SK-N-SH treated with all-trans-retinoic acid at 6 μM for 48 hours (cell line): ENCODE measurements around the gene SLC41A3.

Experiments
- ATAC-seq: fragments of 200-7000 bp; cut with Tn5 transposase; 3 replicates; pipeline ENCODE4 v1.9.1; 2020; ENCODE audit warnings: mild to moderate bottlenecking, moderate library complexity
- ARNTL ChIP-seq: fragments of 450-650 bp; formaldehyde crosslinking; IDR thresholded peaks from 2 replicates; pipeline ENCODE4 v1.5.0; 2020; ENCODE audit warnings: low read depth, mild to moderate bottlenecking, moderate library complexity, borderline replicate concordance
- BACH2 ChIP-seq: fragments of 250-450 bp; sonication (Bioruptor Pico); IDR thresholded peaks from 2 replicates; pipeline ENCODE4 v1.9.0; 2021; ENCODE audit warnings: mild to moderate bottlenecking, borderline replicate concordance
- CSDC2 ChIP-seq: fragments of 250-450 bp; sonication (Bioruptor Pico); IDR thresholded peaks from 2 replicates; pipeline ENCODE4 v1.5.0; 2020; ENCODE audit warnings: mild to moderate bottlenecking, moderate library complexity
- GLIS3 ChIP-seq: fragments of 250-450 bp; sonication (Bioruptor Pico); IDR thresholded peaks from 2 replicates; pipeline ENCODE4 v1.5.0; 2020; ENCODE audit warnings: mild to moderate bottlenecking, moderate library complexity
- ISL1 ChIP-seq: fragments of 250-450 bp; sonication (Bioruptor Pico); IDR thresholded peaks from 2 replicates; pipeline ENCODE4 v2.1.2; 2022; ENCODE audit warnings: mild to moderate bottlenecking, moderate library complexity
- OSR1 ChIP-seq: fragments of 250-450 bp; sonication (Bioruptor Pico); IDR thresholded peaks from 2 replicates; pipeline ENCODE4 v1.8.0; 2022; ENCODE audit warnings: moderate library complexity, mild to moderate bottlenecking, inconsistent platforms
- PATZ1 ChIP-seq: fragments of 250-450 bp; sonication (Bioruptor Pico); IDR thresholded peaks from 2 replicates; pipeline ENCODE4 v1.8.0; 2020; ENCODE audit warnings: mild to moderate bottlenecking, moderate library complexity, borderline replicate concordance
- PPARA ChIP-seq: fragments of 250-450 bp; sonication (Bioruptor Pico); IDR thresholded peaks from 2 replicates; pipeline ENCODE4 v1.5.0; 2020; ENCODE audit warnings: mild to moderate bottlenecking, borderline replicate concordance
- RARB ChIP-seq: fragments of 250-450 bp; sonication (Bioruptor Pico); IDR thresholded peaks from 2 replicates; pipeline ENCODE4 v1.8.0; 2021; ENCODE audit warnings: mild to moderate bottlenecking, moderate library complexity
- SNAI2 ChIP-seq: fragments of 250-450 bp; sonication (Bioruptor Pico); IDR thresholded peaks from 2 replicates; pipeline ENCODE4 v1.5.0; 2020; ENCODE audit warnings: mild to moderate bottlenecking, moderate library complexity
- TOX ChIP-seq: fragments of 250-450 bp; sonication (Bioruptor Pico); IDR thresholded peaks from 2 replicates; pipeline ENCODE4 v1.8.0; 2021; ENCODE audit warnings: mild to moderate bottlenecking, moderate library complexity, borderline replicate concordance
- ZC3H10 ChIP-seq: fragments of 250-450 bp; sonication (Bioruptor Pico); IDR thresholded peaks from 2 replicates; pipeline ENCODE4 v1.5.1; 2021; ENCODE audit warnings: mild to moderate bottlenecking, moderate library complexity
- ZFP3 ChIP-seq: fragments of 250-450 bp; sonication (Bioruptor Pico); IDR thresholded peaks from 2 replicates; pipeline ENCODE4 v1.5.0; 2020; ENCODE audit warnings: mild to moderate bottlenecking, moderate library complexity
- ZFP30 ChIP-seq: fragments of 450-650 bp; formaldehyde crosslinking; IDR thresholded peaks from 2 replicates; pipeline ENCODE4 v1.5.0; 2022; ENCODE audit warnings: mild to moderate bottlenecking, moderate library complexity
- ZNF565 ChIP-seq: fragments of 450-650 bp; formaldehyde crosslinking; conservative IDR thresholded peaks from 2 replicates; pipeline ENCODE4 v1.5.0; 2020; ENCODE audit warnings: low read depth, mild to moderate bottlenecking, moderate library complexity
- ZNF8 ChIP-seq: fragments of 450-650 bp; formaldehyde crosslinking; IDR thresholded peaks from 2 replicates; pipeline ENCODE4 v1.5.0; 2020; ENCODE audit warnings: mild to moderate bottlenecking, moderate library complexity
- TF ChIP-seq, protein P1 (sequence below): fragments of 250-450 bp; sonication (Bioruptor Pico); IDR thresholded peaks from 2 replicates; pipeline ENCODE4 v1.5.1; 2021; ENCODE audit warnings: mild to moderate bottlenecking, moderate library complexity
- TF ChIP-seq, protein P2 (sequence below): fragments of 250-450 bp; sonication (Bioruptor Pico); IDR thresholded peaks from 2 replicates; pipeline ENCODE4 v1.5.0; 2020; ENCODE audit warnings: mild to moderate bottlenecking, moderate library complexity

SLC41A3 gene

DNA sequence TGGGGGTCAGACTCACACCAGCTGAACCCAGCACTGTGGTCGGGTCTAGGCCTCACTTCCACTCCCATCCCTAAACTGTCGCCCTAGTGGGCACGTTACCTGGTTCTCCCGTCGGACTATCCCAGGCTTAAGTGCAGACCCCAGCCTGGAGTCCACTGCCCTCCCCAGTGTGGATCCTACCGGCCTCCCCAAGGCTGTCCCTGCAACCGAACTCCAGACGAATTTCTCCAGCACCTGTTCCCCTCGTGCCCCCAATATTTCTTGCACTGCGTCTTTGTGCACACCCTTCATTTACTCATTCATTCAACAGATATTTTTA, 26.5 kb downstream of the SLC41A3 start:
- ATAC-seq: no peak
- TF ChIP-seq ZNF8 (CRISPR knock-in tag): no peak
- no peak for TF ChIP-seq ZFP30 (CRISPR knock-in tag)
- TF ChIP-seq ZC3H10 (CRISPR knock-in tag): no peak
- no peak for TF ChIP-seq BACH2 (CRISPR knock-in tag)
- no peak for TF ChIP-seq ISL1 (CRISPR knock-in tag)
- TF ChIP-seq, protein P1, sequence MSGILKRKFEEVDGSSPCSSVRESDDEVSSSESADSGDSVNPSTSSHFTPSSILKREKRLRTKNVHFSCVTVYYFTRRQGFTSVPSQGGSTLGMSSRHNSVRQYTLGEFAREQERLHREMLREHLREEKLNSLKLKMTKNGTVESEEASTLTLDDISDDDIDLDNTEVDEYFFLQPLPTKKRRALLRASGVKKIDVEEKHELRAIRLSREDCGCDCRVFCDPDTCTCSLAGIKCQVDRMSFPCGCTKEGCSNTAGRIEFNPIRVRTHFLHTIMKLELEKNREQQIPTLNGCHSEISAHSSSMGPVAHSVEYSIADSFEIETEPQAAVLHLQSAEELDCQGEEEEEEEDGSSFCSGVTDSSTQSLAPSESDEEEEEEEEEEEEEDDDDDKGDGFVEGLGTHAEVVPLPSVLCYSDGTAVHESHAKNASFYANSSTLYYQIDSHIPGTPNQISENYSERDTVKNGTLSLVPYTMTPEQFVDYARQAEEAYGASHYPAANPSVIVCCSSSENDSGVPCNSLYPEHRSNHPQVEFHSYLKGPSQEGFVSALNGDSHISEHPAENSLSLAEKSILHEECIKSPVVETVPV (CRISPR knock-in tag): no peak
- TF ChIP-seq GLIS3 (CRISPR knock-in tag): no peak
- TF ChIP-seq PPARA (CRISPR knock-in tag): no peak
- TF ChIP-seq ARNTL (CRISPR knock-in tag): no peak
- TF ChIP-seq TOX (CRISPR knock-in tag): no peak
- TF ChIP-seq CSDC2: no peak
- no peak for TF ChIP-seq OSR1
- no peak for TF ChIP-seq ZFP3 (CRISPR knock-in tag)

DNA sequence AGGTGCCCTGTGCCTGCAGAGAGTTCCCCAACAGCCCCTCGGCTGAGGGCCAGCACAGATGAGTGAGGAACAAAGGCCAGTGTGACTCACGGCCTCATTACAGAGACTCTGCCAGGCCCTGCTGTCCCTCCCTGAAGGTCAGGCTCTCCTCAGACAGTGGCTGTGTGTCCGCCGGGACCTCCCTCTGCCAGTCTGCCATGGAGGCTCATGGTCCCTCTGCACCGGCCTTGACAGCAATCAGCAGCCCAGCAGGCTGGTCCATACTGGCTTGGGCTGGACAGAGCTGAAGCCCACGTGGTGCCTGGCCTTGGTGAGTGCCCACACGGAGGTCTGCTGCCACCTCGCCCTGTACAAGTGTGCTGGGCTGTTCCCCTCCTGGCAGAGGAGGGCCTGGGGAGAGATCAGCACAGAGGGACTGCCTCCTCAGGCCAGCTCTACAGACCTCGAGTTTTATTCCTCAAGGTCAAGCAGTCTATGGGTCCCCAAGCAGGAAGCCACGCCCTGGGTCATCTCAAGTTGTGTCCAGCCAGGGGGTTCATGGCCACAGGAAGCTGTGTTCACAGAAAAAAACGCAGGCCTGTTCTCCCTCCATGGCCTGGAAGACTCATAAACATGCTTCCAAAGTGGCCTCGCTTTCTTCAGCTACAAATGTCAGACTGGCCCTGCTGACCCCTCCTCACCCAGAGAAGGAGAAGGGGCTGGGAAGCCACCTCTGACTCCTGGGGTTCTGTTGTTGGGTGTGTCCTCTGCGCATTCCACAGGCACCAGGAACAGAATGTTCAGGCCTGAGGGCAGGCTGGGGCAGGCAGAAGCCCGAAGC, 27.0 kb downstream of the SLC41A3 start:
- no peak for TF ChIP-seq PPARA (CRISPR knock-in tag)
- no peak for TF ChIP-seq ISL1 (CRISPR knock-in tag)
- TF ChIP-seq ARNTL (CRISPR knock-in tag): no peak
- no peak for TF ChIP-seq TOX (CRISPR knock-in tag)
- TF ChIP-seq ZNF8 (CRISPR knock-in tag): no peak
- TF ChIP-seq GLIS3 (CRISPR knock-in tag): no peak
- TF ChIP-seq, all 23 proteins: peak for 0
- no peak for ATAC-seq

- ATAC-seq: no peak
- TF ChIP-seq TOX (CRISPR knock-in tag): no peak
- TF ChIP-seq, all 23 proteins: peak for 0
Measured at GRCh38 chr3:126056088-126056487, 27.8 kb downstream of the SLC41A3 start.

- TF ChIP-seq ZNF8 (CRISPR knock-in tag) (no peak), ZNF565 (CRISPR knock-in tag) (no peak), ZFP3 (CRISPR knock-in tag) (no peak), ARNTL (CRISPR knock-in tag) (no peak), ZFP30 (CRISPR knock-in tag) (no peak), SNAI2 (CRISPR knock-in tag) (no peak), ZC3H10 (CRISPR knock-in tag) (no peak), RARB (CRISPR knock-in tag) (no peak), PATZ1 (CRISPR knock-in tag) (no peak)
- TF ChIP-seq, protein P2, sequence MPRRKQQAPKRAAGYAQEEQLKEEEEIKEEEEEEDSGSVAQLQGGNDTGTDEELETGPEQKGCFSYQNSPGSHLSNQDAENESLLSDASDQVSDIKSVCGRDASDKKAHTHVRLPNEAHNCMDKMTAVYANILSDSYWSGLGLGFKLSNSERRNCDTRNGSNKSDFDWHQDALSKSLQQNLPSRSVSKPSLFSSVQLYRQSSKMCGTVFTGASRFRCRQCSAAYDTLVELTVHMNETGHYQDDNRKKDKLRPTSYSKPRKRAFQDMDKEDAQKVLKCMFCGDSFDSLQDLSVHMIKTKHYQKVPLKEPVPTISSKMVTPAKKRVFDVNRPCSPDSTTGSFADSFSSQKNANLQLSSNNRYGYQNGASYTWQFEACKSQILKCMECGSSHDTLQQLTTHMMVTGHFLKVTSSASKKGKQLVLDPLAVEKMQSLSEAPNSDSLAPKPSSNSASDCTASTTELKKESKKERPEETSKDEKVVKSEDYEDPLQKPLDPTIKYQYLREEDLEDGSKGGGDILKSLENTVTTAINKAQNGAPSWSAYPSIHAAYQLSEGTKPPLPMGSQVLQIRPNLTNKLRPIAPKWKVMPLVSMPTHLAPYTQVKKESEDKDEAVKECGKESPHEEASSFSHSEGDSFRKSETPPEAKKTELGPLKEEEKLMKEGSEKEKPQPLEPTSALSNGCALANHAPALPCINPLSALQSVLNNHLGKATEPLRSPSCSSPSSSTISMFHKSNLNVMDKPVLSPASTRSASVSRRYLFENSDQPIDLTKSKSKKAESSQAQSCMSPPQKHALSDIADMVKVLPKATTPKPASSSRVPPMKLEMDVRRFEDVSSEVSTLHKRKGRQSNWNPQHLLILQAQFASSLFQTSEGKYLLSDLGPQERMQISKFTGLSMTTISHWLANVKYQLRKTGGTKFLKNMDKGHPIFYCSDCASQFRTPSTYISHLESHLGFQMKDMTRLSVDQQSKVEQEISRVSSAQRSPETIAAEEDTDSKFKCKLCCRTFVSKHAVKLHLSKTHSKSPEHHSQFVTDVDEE (CRISPR knock-in tag): no peak
- TF ChIP-seq, protein P1 (CRISPR knock-in tag): no peak
- no peak for ATAC-seq
Measured at GRCh38 chr3:126054870-126055269, 29.1 kb downstream of the SLC41A3 start.
